Loucy (cell line): Measurements from ENCODE around the gene SASH1.

Experiments
- EZH2phosphoT487 ChIP-seq: fragments of 200-600 bp; IDR thresholded peaks from 2 replicates; pipeline ENCODE4 v1.6.1; 2018; ENCODE audit warnings: antibody characterized with exemption, mild to moderate bottlenecking, moderate library complexity, borderline replicate concordance
- TF ChIP-seq, protein P1 (sequence below): fragments of 200-600 bp; sonication (generic); conservative IDR thresholded peaks from 2 replicates; pipeline ENCODE4 v1.5.1; 2014; ENCODE audit warnings: mild to moderate bottlenecking, antibody characterized with exemption, low read length

DNA sequence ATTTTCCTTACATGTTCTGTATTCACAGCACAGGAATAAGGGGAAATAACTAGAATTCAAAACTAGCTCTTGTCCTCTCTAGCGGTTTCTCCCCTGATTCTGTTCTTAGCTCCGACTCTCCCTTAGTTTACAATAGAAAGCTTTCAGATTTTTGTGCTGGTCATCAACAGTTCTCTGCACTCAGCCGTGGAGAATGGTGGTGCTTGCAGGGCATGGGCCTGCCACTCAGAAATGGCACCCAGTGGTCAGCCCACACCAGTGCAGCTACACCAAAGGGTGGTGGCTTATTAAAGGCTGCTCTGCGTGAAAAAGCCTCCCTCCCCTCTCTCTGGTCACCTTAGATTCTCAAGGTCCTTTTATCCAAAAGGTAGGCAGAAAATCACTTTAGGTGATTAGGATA lies 123.5 kb downstream of the SASH1 start:
- TF ChIP-seq, protein P1, sequence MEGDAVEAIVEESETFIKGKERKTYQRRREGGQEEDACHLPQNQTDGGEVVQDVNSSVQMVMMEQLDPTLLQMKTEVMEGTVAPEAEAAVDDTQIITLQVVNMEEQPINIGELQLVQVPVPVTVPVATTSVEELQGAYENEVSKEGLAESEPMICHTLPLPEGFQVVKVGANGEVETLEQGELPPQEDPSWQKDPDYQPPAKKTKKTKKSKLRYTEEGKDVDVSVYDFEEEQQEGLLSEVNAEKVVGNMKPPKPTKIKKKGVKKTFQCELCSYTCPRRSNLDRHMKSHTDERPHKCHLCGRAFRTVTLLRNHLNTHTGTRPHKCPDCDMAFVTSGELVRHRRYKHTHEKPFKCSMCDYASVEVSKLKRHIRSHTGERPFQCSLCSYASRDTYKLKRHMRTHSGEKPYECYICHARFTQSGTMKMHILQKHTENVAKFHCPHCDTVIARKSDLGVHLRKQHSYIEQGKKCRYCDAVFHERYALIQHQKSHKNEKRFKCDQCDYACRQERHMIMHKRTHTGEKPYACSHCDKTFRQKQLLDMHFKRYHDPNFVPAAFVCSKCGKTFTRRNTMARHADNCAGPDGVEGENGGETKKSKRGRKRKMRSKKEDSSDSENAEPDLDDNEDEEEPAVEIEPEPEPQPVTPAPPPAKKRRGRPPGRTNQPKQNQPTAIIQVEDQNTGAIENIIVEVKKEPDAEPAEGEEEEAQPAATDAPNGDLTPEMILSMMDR: no peak
- no peak for TF ChIP-seq EZH2phosphoT487
